HG02981 (cell line): ENCODE results near the gene SECTM1.

Experiments
- ATAC-seq: cut with Tn5 transposase; IDR thresholded peaks from one replicate; pipeline ENCODE4 v1.9.1; 2021; ENCODE audit warnings: mild to moderate bottlenecking, moderate library complexity; ENCODE audit not compliant: unreplicated experiment

The SECTM1 gene

GRCh38 chr17:82329683-82330321 is 3.8 kb downstream of the SECTM1 start:
- ATAC-seq, result no peak

DNA sequence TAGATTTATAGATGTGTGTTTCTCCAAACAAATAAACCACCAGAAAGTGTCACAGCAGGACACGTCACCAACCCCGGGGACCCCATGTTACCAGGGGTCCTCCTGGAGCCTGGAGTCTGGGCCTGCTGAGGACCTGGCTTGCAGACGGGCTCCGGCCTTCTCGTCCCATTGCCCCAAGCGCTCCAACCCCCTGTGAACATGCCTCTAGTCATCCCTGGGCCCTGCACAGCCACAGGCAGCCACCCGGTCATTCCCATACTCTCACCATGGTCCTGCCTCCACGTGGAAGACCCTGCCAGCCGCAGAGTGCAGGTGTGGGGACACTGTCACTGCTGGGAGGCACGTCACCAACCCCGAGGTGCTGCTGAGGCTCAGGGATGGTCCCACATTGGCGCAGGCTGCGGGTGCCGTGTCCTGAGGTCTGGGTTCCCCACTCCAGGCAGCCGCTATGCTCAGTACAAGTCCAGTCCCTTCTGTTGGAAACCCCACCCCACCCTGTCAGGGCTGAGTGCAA is 4.5 kb downstream of the SECTM1 start:
- no peak for ATAC-seq

GRCh38 chr17:82328141-82328993 is 5.2 kb downstream of the SECTM1 start:
- ATAC-seq, result no peak

- ATAC-seq, result no peak
Observed at GRCh38 chr17:82327757-82328140, 5.8 kb downstream of the SECTM1 start.

DNA sequence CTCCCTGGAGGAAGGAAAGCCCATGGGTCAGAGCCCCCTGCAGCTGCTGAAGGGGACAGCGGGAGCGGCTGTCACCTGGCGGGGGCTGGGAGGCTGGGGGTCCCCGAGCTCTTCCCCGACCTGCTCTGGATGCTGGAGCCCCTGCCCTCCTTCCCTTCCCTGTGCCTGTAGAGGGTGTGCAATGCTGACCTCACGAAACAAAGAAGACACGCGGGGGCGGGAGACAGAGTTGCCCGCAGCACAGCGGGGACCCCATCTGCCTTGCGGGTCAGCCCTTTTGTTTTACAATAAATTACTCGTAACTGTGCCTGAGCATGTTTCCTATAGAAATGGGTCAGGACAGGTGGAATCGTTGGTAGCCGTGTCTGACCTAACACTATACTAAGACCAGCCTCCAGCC is 6.3 kb downstream of the SECTM1 start:
- no peak for ATAC-seq

- ATAC-seq, result no peak
Observed at GRCh38 chr17:82325286-82326180, 8.0 kb downstream of the SECTM1 start.

DNA sequence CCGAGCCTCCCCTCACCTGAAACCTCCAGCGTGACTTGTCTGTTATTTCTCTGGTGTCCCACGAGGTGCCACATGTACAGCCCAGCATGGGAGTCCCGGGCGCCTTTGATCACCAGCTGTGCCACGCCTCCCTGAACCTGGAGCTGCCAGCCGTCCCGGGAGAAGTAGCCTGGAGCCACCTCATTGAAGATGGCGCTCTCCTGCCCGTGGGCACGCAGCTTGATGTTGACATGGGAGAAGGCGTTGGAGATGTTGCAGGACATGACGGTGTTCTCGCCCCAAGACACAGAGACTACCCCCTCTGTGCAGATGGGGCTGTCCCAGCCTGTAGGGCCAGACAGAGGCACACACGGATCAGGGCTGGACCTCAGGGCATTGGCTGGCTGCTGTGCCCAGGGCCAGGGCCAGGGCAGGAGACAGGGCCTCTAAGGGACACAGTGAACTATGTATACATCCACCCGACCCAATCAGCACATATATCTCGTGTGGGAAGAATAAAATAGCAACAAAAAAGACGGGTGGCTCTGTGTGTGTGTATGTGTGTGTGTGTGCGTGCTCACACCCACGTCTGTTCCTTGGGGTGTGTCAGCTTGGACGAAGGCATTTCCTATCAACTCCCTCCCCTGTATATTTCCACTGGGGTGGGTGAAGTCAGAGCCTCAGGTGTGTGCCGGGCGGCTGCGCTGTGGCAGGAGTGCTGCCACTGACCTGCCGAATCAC is 8.8 kb downstream of the SECTM1 start:
- no peak for ATAC-seq

DNA sequence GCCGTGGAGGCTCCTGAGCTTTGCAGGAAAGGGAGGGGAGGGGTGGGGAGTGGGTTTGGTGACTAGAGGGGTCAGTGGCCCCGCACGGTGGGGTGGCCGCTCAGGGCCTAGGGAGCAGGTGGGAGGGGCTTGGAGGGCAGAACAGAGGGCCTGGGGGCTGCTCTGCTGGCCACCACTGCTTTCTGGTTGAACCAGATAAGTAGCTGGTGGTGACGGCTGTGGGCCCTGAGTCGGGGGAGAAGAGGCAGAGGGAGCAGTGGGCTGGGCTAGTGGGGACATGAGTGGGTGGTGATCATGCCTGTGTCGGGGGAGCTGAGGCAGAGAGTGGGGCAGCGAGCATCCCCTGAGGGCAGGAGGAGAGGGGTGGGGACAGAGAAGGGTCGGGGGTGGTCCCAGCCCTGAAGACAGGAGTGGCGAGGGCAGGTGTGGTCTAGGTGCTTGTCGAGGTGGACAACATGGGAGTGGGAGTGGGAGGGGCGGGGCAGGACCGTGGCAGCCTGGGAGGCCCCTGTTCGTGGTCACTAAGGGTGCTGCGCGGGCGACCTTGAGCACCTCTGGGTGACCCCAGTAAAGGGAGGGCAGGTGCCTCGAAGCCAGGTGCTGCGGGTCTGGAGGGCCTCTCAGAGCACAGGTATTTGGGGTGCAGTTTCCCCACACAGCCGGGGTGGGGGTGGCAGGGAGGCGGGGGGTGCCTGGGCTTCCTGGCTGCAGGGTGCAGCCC is 9.9 kb downstream of the SECTM1 start:
- ATAC-seq, result no peak

DNA sequence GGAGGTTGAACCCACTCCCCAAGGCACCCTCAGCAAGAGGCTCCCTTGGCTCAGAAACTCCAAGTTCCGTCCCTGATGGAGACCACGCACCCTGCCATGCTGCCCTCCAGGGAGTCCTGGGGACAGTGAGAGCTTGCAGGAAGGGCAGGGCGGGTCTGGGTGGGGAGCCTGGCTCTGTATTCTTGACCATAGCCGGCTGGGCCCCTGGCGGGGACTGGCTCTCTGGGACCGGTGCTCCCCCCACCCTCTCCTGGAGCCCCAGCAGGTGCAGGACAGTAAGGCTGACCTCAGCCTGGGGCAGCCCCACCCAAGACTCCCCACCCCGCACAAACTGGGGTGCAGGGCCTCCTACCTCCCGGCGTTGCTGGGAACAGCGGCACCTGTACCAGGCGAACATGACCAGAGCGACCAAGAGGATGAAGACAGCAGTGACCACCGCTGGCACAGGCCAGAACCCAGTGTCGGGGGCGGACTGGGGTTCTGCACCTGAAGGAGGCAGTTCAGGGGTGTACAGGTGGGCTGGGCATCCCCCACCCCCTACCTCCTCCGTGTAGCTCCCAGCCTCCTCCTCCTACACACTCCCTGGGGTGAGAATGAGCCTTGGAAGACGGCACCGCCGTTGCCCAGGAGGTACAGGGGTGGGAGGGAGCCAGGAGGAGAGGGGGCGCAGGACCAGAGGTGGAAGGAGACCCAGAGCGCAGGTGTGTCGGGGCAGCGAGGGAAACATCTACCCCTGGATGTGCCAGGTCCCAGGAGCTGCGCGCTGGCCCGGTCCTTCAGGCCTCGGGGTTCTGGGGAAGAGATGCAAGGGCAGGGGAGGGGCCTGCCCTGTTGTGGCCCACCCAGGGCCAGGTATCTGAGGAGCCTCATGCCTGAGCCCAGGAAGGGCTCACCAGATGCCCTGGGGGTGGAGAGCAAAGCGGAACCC is 10.8 kb downstream of the SECTM1 start:
- no peak for ATAC-seq

- ATAC-seq, result no peak
Observed at GRCh38 chr17:82321947-82322466, 11.6 kb downstream of the SECTM1 start.

- no peak for ATAC-seq
Observed at GRCh38 chr17:82320956-82321927, 12.3 kb downstream of the SECTM1 start.

DNA sequence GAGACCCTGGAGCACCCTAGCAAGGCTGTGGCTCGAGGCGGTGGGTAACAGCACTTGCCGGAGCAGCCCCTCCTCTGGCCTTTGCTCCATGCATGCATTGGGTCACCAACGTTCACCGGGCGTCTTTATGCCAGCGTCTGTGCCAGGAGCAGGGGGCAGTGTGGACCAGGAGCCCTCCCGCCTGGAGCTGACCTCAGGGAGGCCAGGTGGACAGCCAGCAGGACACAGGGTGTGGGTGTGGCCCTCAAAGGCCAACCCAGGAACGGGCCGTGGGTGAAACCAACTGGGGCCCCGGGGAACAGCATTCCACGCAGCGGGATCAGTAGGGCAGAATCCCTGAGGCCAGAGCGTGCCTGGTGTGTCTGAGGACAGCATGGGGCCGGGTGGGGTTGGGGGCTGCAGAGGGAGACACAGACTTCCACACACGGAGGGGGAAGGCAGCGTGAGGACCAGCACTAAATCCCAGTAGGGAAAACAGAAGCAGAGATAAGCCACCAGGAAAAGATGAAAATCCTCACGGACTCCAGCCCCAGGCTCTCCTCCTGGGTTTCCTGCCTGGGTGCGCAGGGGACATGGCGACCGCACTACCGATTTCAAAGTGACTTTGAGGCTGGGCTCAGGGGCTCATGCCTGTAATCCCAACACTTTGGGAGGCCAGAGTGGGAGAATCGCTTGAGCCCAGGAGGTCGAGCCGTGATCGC is 13.3 kb downstream of the SECTM1 start:
- ATAC-seq, result no peak

DNA sequence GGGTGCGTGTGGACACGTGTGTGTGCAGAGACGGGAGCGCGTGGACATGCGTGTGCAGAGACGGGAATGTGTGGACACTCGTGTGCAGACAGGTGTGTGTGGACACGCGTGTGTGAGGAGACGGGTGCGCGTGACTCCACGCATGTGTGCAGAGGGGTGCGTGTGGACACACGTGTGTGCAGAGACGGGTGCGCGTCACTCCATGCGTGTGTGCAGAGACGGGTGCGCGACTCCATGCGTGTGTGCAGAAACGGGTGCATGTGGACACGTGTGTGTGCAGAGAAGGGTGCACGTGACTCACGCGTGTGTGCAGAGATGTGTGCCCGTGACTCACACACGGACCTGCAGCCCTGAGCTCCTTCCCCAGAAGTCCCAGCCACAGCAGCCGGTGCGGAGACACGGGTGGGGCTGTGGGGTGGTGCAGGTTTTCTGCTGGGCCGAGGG is 13.9 kb downstream of the SECTM1 start:
- ATAC-seq, result no peak

DNA sequence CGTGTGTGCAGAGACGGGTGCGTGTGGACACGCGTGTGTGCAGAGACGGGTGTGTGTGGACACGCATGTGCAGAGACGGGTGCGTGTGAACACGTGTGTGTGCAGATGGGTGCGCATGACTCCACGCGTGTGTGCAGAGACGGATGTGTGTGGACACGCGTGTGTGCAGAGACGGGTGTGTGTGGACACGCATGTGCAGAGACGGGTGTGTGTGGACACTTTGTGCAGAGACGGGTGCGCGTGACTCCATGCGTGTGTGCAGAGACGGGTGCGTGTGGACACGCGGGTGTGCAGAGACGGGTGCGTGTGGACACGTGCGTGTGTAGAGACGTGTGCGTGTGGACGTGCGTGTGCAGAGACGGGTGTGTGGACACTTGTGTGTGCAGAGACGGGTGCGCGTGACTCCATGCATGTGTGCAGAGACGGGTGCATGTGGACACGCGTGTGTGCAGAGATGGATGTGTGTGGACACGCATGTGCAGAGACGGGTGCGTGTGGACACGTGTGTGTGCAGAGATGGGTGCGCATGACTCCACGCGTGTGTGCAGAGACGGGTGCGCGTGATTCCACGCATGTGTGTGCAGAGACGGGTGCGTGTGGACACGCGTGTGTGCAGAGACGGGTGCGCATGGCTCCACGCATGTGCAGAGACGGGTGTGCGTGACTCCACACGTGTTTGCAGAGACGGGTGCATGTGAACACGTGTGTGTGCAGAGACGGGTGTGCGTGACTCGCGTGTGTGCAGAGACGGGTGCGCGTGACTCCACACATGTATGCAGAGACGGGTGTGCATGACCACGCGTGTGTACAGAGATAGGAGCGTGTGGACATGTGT is 14.6 kb downstream of the SECTM1 start:
- no peak for ATAC-seq

GRCh38 chr17:82318169-82318498 is 15.4 kb downstream of the SECTM1 start:
- ATAC-seq, result no peak
